IMR-90 (cell line): ENCODE data around the gene ANKH. TPM values are rescaled to one million over a fixed set of nuclear protein-coding genes. Genes with fewer than 3 reads are reported as not detected.

Experiments used
- ATAC-seq: fragments of 200-7000 bp; cut with Tn5 transposase; 2 replicates; pipeline ENCODE4 v1.9.1; 2020; ENCODE audit warnings: low read depth, mild to moderate bottlenecking, moderate library complexity
- BruUV-seq: library from RNA; stranded (reverse); fragments of 400-500 nt; replicated peaks from 2 replicates; lab custom pipeline; 2021; lab: Mats Ljungman, UMichigan
- CTCF ChIA-PET: fragments of 300-600 bp; formaldehyde crosslinking; extraction: SDS; loops from one replicate; lab custom pipeline; 2021; ENCODE audit warnings: antibody characterized with exemption; lab: Yijun Ruan, JAX
- POLR2A ChIA-PET: fragments of 300-600 bp; sonication (Branson Sonifier 250); formaldehyde crosslinking; loops from one replicate; lab custom pipeline; 2022; ENCODE audit warnings: antibody characterized with exemption; ENCODE audit not compliant: unreplicated experiment; lab: Charles Lee
- DNase-seq: peaks from one replicate; pipeline ENCODE4 v3.0.0; 2013
- H2AFZ ChIP-seq: replicated peaks from 2 replicates; pipeline ENCODE3; 2013; ENCODE audit warnings: low read length, mild to moderate bottlenecking; ENCODE audit not compliant: poor library complexity
- H2AK5ac ChIP-seq: 2 replicates; pipeline ENCODE4 v1.6.1; 2013; ENCODE audit warnings: low read depth, low read length, inconsistent platforms
- H2AK9ac ChIP-seq: replicated peaks from 2 replicates; pipeline ENCODE3; 2013; ENCODE audit warnings: mild to moderate bottlenecking, low read depth, low read length, moderate library complexity; ENCODE audit not compliant: poor library complexity
- H2BK120ac ChIP-seq: 2 replicates; pipeline ENCODE4 v1.6.1; 2013; ENCODE audit warnings: low read depth, low read length, inconsistent platforms
- H2BK15ac ChIP-seq: 3 replicates; pipeline ENCODE4 v1.6.1; 2013; ENCODE audit warnings: low read depth, low read length, inconsistent platforms
- H2BK20ac ChIP-seq: 2 replicates; pipeline ENCODE4 v1.6.1; 2013; ENCODE audit warnings: low read depth, mild to moderate bottlenecking, inconsistent platforms, low read length, moderate library complexity
- H2BK5ac ChIP-seq: 2 replicates; pipeline ENCODE4 v1.6.1; 2013; ENCODE audit warnings: mild to moderate bottlenecking, low read depth, low read length, inconsistent platforms; ENCODE audit not compliant: poor library complexity, severe bottlenecking
- H3K14ac ChIP-seq: replicated peaks from 2 replicates; pipeline ENCODE4 v1.6.1; 2013; ENCODE audit warnings: low read depth, low read length, inconsistent platforms
- H3K18ac ChIP-seq: 2 replicates; pipeline ENCODE4 v1.6.1; 2013; ENCODE audit warnings: low read depth, low read length, control low read depth
- H3K23ac ChIP-seq: 2 replicates; pipeline ENCODE4 v1.6.1; 2013; ENCODE audit warnings: low read depth, low read length, inconsistent platforms
- H3K27ac ChIP-seq: 2 replicates; pipeline ENCODE4 v1.5.1; 2013; ENCODE audit warnings: mild to moderate bottlenecking, control low read depth, low read length; ENCODE audit not compliant: insufficient read depth
- H3K27me3 ChIP-seq: 2 replicates; pipeline ENCODE4 v1.6.1; 2013; ENCODE audit warnings: low read length; ENCODE audit not compliant: control insufficient read depth, insufficient read depth
- H3K36me3 ChIP-seq: 2 replicates; pipeline ENCODE4 v1.6.1; 2013; ENCODE audit warnings: low read length, mixed read lengths; ENCODE audit not compliant: control insufficient read depth, insufficient read depth
- H3K4ac ChIP-seq: 2 replicates; pipeline ENCODE4 v1.6.1; 2013; ENCODE audit warnings: low read depth, low read length, inconsistent platforms
- H3K4me1 ChIP-seq: 2 replicates; pipeline ENCODE4 v1.6.1; 2013; ENCODE audit warnings: low read length, mixed read lengths; ENCODE audit not compliant: control insufficient read depth, insufficient read depth
- H3K4me2 ChIP-seq: 2 replicates; pipeline ENCODE4 v1.6.1; 2013; ENCODE audit warnings: low read depth, mild to moderate bottlenecking, control low read depth, low read length, moderate library complexity
- H3K4me3 ChIP-seq: 2 replicates; pipeline ENCODE4 v1.5.1; 2013; ENCODE audit warnings: low read depth, mild to moderate bottlenecking, control low read depth, low read length, moderate library complexity; ENCODE audit not compliant: insufficient read depth
- H3K56ac ChIP-seq: 2 replicates; pipeline ENCODE4 v1.6.1; 2013; ENCODE audit warnings: low read length, inconsistent platforms; ENCODE audit not compliant: insufficient read depth; ENCODE audit errors: extremely low read depth
- H3K79me1 ChIP-seq, 2 experiments: 2 replicates each; pipeline ENCODE4 v1.6.1; 2013; ENCODE audit warnings: low read length in 2 of 2, inconsistent platforms in 1 of 2, low read depth in 1 of 2
- H3K9ac ChIP-seq: 2 replicates; pipeline ENCODE4 v1.6.1; 2013; ENCODE audit warnings: low read depth, low read length, control low read depth
- H3K9me1 ChIP-seq: 2 replicates; pipeline ENCODE4 v1.6.1; 2013; ENCODE audit warnings: low read length, inconsistent platforms; ENCODE audit not compliant: insufficient read depth
- H3K9me3 ChIP-seq: 2 replicates; pipeline ENCODE4 v1.6.1; 2013; ENCODE audit warnings: low read length; ENCODE audit not compliant: control insufficient read depth, insufficient read depth
- H4K20me1 ChIP-seq: 2 replicates; pipeline ENCODE4 v1.6.1; 2013; ENCODE audit warnings: low read length, inconsistent platforms; ENCODE audit not compliant: insufficient read depth
- H4K5ac ChIP-seq: 2 replicates; pipeline ENCODE4 v1.6.1; 2013; ENCODE audit warnings: mild to moderate bottlenecking, low read depth, low read length, control low read depth
- H4K8ac ChIP-seq, 2 experiments: 2 replicates each; pipeline ENCODE4 v1.6.1; 2013; ENCODE audit warnings: low read depth in 2 of 2, low read length in 2 of 2, control low read depth in 1 of 2, inconsistent platforms in 1 of 2
- H4K91ac ChIP-seq: 2 replicates; pipeline ENCODE4 v1.6.1; 2013; ENCODE audit warnings: low read depth, low read length, inconsistent platforms; ENCODE audit not compliant: insufficient read depth
- BHLHE40 ChIP-seq: fragments of 150-350 bp; IDR thresholded peaks from 2 replicates; pipeline ENCODE4 v1.6.1; 2016; ENCODE audit warnings: mild to moderate bottlenecking, low read depth, low read length
- FOS ChIP-seq: fragments of 150-350 bp; IDR thresholded peaks from 2 replicates; pipeline ENCODE4 v1.6.1; 2016; ENCODE audit warnings: low read depth, low read length
- MAFK ChIP-seq: IDR thresholded peaks from 2 replicates; pipeline ENCODE4 v1.6.1; 2012; ENCODE audit warnings: low read depth, low read length, improper control_type of control experiment
- MAZ ChIP-seq: IDR thresholded peaks from 2 replicates; pipeline ENCODE4 v1.6.1; 2012; ENCODE audit warnings: low read depth, mild to moderate bottlenecking, low read length, improper control_type of control experiment, moderate library complexity, borderline replicate concordance
- MXI1 ChIP-seq: IDR thresholded peaks from 2 replicates; pipeline ENCODE4 v1.6.1; 2012; ENCODE audit warnings: low read depth, mild to moderate bottlenecking, low read length, moderate library complexity, borderline replicate concordance
- NFE2L2 ChIP-seq: fragments of 150-350 bp; IDR thresholded peaks from 2 replicates; pipeline ENCODE4 v1.6.1; 2016; ENCODE audit warnings: low read depth, mild to moderate bottlenecking, low read length
- POLR2A ChIP-seq: IDR thresholded peaks from 2 replicates; pipeline ENCODE4 v1.6.1; 2012; ENCODE audit warnings: mild to moderate bottlenecking, low read depth, low read length
- RAD21 ChIP-seq: IDR thresholded peaks from 2 replicates; pipeline ENCODE4 v1.6.1; 2012; ENCODE audit warnings: low read length, improper control_type of control experiment
- RCOR1 ChIP-seq: IDR thresholded peaks from 2 replicates; pipeline ENCODE4 v1.6.1; 2012; ENCODE audit warnings: mild to moderate bottlenecking, low read length, improper control_type of control experiment; ENCODE audit not compliant: insufficient replicate concordance
- RFX5 ChIP-seq: IDR thresholded peaks from 2 replicates; pipeline ENCODE4 v1.8.0; 2012; ENCODE audit warnings: low read depth, mild to moderate bottlenecking, low read length, moderate library complexity
- SMC3 ChIP-seq: fragments of 150-350 bp; IDR thresholded peaks from 2 replicates; pipeline ENCODE4 v1.6.1; 2016; ENCODE audit warnings: low read depth, mild to moderate bottlenecking, antibody characterized with exemption, low read length, moderate library complexity
- WGBS, 2 experiments: methylation state at CpG; one replicate each; pipeline versions ENCODE4 v1.1.5 to v1.1.7; 2013; ENCODE audit warnings: missing lambda C conversion rate in 2 of 2; ENCODE audit not compliant: insufficient read length in 1 of 2; ENCODE audit errors: extremely low coverage in 2 of 2; 5-methylcytosine and 5-hydroxymethylcytosine counted together
- dilution Hi-C: fragments of 300-500 bp; cut with HindIII; formaldehyde crosslinking; loops from one replicate; pipeline ENCODE4 v1.14.3; 2018; ENCODE audit warnings: low sequenced_read_pairs; ENCODE audit not compliant: unreplicated experiment
- in situ Hi-C: fragments of 300-500 bp; cut with MboI; formaldehyde crosslinking; loops from 3 replicates; pipeline ENCODE4 v1.14.3; 2019; ENCODE audit warnings: low sequenced_read_pairs, inconsistent platforms, mixed read lengths
- intact Hi-C: fragments of 100-400 bp; cut with micrococcal nuclease; formaldehyde crosslinking; loops from 2 replicates; pipeline ENCODE4 v1.10.0; 2022
- polyA plus RNA-seq, 3 experiments: library from polyadenylated mRNA; depleted of rRNA; stranded (reverse); fragments of >200 nt; gene quantifications; 2 replicates each; pipeline ENCODE4 v1.2.3, GENCODE V29; 2012; ENCODE audit warnings: low replicate concordance in 1 of 3
- total RNA-seq: library from RNA; depleted of rRNA; stranded (reverse); fragments of >200 nt; gene quantifications from 2 replicates; pipeline ENCODE4 v1.2.3, GENCODE V29; 2012
- TF ChIP-seq, protein P1 (sequence below): conservative IDR thresholded peaks from 2 replicates; pipeline ENCODE4 v1.5.1; 2012; ENCODE audit warnings: mild to moderate bottlenecking, low read depth, low read length, improper control_type of control experiment
- TF ChIP-seq, protein P2 (sequence below): fragments of 150-350 bp; IDR thresholded peaks from 2 replicates; pipeline ENCODE4 v1.6.1; 2016; ENCODE audit warnings: low read depth, mild to moderate bottlenecking, low read length, moderate library complexity, borderline replicate concordance
- TF ChIP-seq, protein P3 (sequence below): fragments of 150-350 bp; IDR thresholded peaks from 2 replicates; pipeline ENCODE4 v1.6.1; 2017; ENCODE audit warnings: mild to moderate bottlenecking, antibody characterized with exemption, low read length, low read depth

ANKH gene
- total and polyA plus RNA-seq, 2 of the 4 experiments (the other 2 are of a cell fraction), result 5.2 to 17.2 TPM

DNA sequence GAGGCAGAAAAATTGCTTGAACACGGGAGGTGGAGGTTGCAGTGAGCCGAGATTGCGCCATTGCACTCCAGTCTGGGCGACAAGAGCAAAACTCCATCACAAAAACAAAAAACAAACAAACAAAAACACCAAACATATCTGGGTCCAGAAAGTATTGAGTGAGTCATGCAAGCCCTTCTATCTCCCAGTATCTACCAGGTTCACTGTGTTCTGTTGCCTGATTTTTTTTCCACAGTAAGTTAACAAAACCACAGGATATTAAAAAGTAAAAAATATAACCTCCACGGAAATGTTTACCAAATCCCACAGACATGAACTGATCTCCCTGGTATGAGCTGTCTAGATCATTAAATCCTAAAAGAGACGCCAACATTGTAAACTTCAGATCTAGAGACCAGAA, 94.4 kb downstream of the ANKH start:
- Histone ChIP-seq H3K4me2 (no peak overlapping the region), H4K8ac (no peak overlapping the region), H3K4ac (no peak overlapping the region), H3K4me3 (no peak overlapping the region), H2AFZ (no peak overlapping the region), H3K18ac (no peak overlapping the region), H2AK5ac (no peak overlapping the region), H3K4me1 (no peaks in the 10 kb centered on the region), H2BK5ac (no peak overlapping the region), H2BK120ac (no peak overlapping the region), H4K91ac (no peak overlapping the region), H3K23ac (no peak overlapping the region), H2AK9ac (no peak overlapping the region), H3K9ac (no peak overlapping the region), H3K9me3 (no peaks in the 10 kb centered on the region), H2BK20ac (no peak overlapping the region), H3K14ac (no peak overlapping the region), H3K79me1 (no peaks in the 10 kb centered on the region), H3K56ac (no peak overlapping the region), H3K9me1 (peaks cover 5% of the 10 kb centered on the region; the same call in 1 of the 2 replicates), H4K5ac (no peak overlapping the region), H3K36me3 (no peaks in the 10 kb centered on the region; the same call in 1 of the 2 replicates), H4K20me1 (no peaks in the 10 kb centered on the region), H2BK15ac (no peak overlapping the region), H3K27me3 (no peaks in the 10 kb centered on the region), H3K27ac (no peak overlapping the region)
- in situ Hi-C loops (no loop called here), intact Hi-C loops (no loop called here), dilution Hi-C loops (no loop called here)
- no peak for TF ChIP-seq MAFK
- no peak for TF ChIP-seq RCOR1
- TF ChIP-seq RFX5, result no peak
- TF ChIP-seq NFE2L2, result no peak
- TF ChIP-seq, protein P1, sequence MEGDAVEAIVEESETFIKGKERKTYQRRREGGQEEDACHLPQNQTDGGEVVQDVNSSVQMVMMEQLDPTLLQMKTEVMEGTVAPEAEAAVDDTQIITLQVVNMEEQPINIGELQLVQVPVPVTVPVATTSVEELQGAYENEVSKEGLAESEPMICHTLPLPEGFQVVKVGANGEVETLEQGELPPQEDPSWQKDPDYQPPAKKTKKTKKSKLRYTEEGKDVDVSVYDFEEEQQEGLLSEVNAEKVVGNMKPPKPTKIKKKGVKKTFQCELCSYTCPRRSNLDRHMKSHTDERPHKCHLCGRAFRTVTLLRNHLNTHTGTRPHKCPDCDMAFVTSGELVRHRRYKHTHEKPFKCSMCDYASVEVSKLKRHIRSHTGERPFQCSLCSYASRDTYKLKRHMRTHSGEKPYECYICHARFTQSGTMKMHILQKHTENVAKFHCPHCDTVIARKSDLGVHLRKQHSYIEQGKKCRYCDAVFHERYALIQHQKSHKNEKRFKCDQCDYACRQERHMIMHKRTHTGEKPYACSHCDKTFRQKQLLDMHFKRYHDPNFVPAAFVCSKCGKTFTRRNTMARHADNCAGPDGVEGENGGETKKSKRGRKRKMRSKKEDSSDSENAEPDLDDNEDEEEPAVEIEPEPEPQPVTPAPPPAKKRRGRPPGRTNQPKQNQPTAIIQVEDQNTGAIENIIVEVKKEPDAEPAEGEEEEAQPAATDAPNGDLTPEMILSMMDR, result no peak
- no peak for TF ChIP-seq MAZ
- TF ChIP-seq, protein P2, sequence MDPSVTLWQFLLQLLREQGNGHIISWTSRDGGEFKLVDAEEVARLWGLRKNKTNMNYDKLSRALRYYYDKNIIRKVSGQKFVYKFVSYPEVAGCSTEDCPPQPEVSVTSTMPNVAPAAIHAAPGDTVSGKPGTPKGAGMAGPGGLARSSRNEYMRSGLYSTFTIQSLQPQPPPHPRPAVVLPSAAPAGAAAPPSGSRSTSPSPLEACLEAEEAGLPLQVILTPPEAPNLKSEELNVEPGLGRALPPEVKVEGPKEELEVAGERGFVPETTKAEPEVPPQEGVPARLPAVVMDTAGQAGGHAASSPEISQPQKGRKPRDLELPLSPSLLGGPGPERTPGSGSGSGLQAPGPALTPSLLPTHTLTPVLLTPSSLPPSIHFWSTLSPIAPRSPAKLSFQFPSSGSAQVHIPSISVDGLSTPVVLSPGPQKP, result no peak
- TF ChIP-seq RAD21, result no peak
- TF ChIP-seq, protein P3, sequence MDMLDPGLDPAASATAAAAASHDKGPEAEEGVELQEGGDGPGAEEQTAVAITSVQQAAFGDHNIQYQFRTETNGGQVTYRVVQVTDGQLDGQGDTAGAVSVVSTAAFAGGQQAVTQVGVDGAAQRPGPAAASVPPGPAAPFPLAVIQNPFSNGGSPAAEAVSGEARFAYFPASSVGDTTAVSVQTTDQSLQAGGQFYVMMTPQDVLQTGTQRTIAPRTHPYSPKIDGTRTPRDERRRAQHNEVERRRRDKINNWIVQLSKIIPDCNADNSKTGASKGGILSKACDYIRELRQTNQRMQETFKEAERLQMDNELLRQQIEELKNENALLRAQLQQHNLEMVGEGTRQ, result no peak
- no peak for TF ChIP-seq BHLHE40
- no peak for TF ChIP-seq POLR2A
- no peak for TF ChIP-seq MXI1
- TF ChIP-seq FOS, result no peak
- no peak for TF ChIP-seq SMC3
- DNase-seq (no peak), ATAC-seq (no peak)
- no TSS peak for BruUV-seq
- ChIA-PET CTCF (no interaction called here), POLR2A (interaction anchor here (0.5 kb wide), 1 partner anchor 21 kb away, joined by 3 read pairs; no protein-coding TSS in a partner anchor)
- WGBS, 2 experiments, result no CpG with 5 or more reads among the region's 6 CpGs
